SU-DHL-6 (cell line): ENCODE measurements around the gene VRK3.

ENCODE experiments used
- H2AFZ ChIP-seq: fragments of 200-600 bp; sonication (generic); 2 replicates; pipeline ENCODE4 v1.6.1; 2014; ENCODE audit warnings: low read depth, mild to moderate bottlenecking, moderate library complexity, mixed read lengths, antibody characterized with exemption, low read length; ENCODE audit not compliant: severe bottlenecking
- H3F3A ChIP-seq: fragments of 200-600 bp; shearing (Covaris generic); 2 replicates; pipeline ENCODE4 v1.6.0; 2016; ENCODE audit warnings: antibody characterized with exemption, mild to moderate bottlenecking; ENCODE audit not compliant: insufficient read depth
- H3K27ac ChIP-seq: fragments of 200-600 bp; sonication (generic); 2 replicates; pipeline ENCODE4 v1.5.1; 2016; ENCODE audit warnings: low read depth, mild to moderate bottlenecking, low read length, moderate library complexity, mixed read lengths
- H3K27me3 ChIP-seq: fragments of 200-600 bp; sonication (generic), shearing (Covaris generic); 2 replicates; pipeline ENCODE4 v1.6.0; 2014; ENCODE audit warnings: mild to moderate bottlenecking, low read length
- H3K36me3 ChIP-seq: fragments of 200-600 bp; sonication (generic); 2 replicates; pipeline ENCODE4 v1.6.1; 2014; ENCODE audit warnings: mild to moderate bottlenecking, low read length, mixed read lengths
- H3K4me2 ChIP-seq: fragments of 300-600, 200-600 bp; shearing (Covaris generic), sonication (generic); 2 replicates; pipeline ENCODE4 v1.6.0; 2014; ENCODE audit warnings: low read length, low read depth, mild to moderate bottlenecking; ENCODE audit not compliant: poor library complexity, severe bottlenecking
- H3K4me3 ChIP-seq: fragments of 200-600 bp; sonication (generic); 2 replicates; pipeline ENCODE4 v1.5.1; 2014; ENCODE audit warnings: antibody characterized with exemption, low read length, mild to moderate bottlenecking, mixed read lengths; ENCODE audit not compliant: insufficient read depth, poor library complexity, severe bottlenecking
- H3K79me2 ChIP-seq: fragments of 200-600 bp; sonication (generic); 2 replicates; pipeline ENCODE4 v1.6.1; 2014; ENCODE audit warnings: mild to moderate bottlenecking, low read length, moderate library complexity; ENCODE audit not compliant: insufficient read depth
- H3K9ac ChIP-seq: fragments of 200-600 bp; sonication (generic); 2 replicates; pipeline ENCODE4 v1.7.0; 2014; ENCODE audit warnings: mild to moderate bottlenecking, low read length
- H3K9me2 ChIP-seq: fragments of 200-600 bp; sonication (generic); replicated peaks from 2 replicates; pipeline ENCODE4 v1.6.1; 2014; ENCODE audit warnings: low read length; ENCODE audit not compliant: insufficient read depth
- H3K9me3 ChIP-seq: fragments of 200-600 bp; sonication (generic); 2 replicates; pipeline ENCODE4 v1.6.1; 2014; ENCODE audit warnings: low read length, mixed read lengths; ENCODE audit not compliant: insufficient read depth
- H4K20me1 ChIP-seq: fragments of 200-600 bp; sonication (generic); 2 replicates; pipeline ENCODE4 v1.6.1; 2014; ENCODE audit warnings: low read depth, mild to moderate bottlenecking, antibody characterized with exemption, low read length, moderate library complexity, mixed read lengths
- CTCF ChIP-seq: fragments of 200-600 bp; sonication (generic); IDR thresholded peaks from one replicate; pipeline ENCODE4 v1.5.1; 2017; ENCODE audit warnings: antibody characterized with exemption, mild to moderate bottlenecking, low read length, moderate library complexity; ENCODE audit not compliant: insufficient read depth, poor library complexity, severe bottlenecking
- EZH2phosphoT487 ChIP-seq: fragments of 200-600 bp; sonication (generic), shearing (Covaris generic); conservative IDR thresholded peaks from 2 replicates; pipeline ENCODE4 v1.6.1; 2018; ENCODE audit warnings: mild to moderate bottlenecking, antibody characterized with exemption, low read length, moderate library complexity, mixed read lengths

Gene VRK3

GRCh38 chr19:49988007-49988406, 37.2 kb downstream of the VRK3 start:
- Histone ChIP-seq H3K79me2 (no peaks in the 10 kb centered on the region), H3K4me2 (no peak overlapping the region), H3K27ac (no peak overlapping the region), H3F3A (no peaks in the 10 kb centered on the region), H3K9me3 (no peaks in the 10 kb centered on the region), H3K4me3 (no peak overlapping the region), H3K27me3 (no peaks in the 10 kb centered on the region), H3K9me2 (no peaks in the 10 kb centered on the region), H4K20me1 (no peaks in the 10 kb centered on the region), H3K36me3 (peaks cover 5% of the 10 kb centered on the region; the same call in 1 of the 2 replicates), H2AFZ (no peak overlapping the region), H3K9ac (no peak overlapping the region)
- TF ChIP-seq EZH2phosphoT487 (no peak), CTCF (no peak)

GRCh38 chr19:49987159-49987698, 37.9 kb downstream of the VRK3 start:
- no peaks in the 10 kb centered on the region for H3K79me2 ChIP-seq
- H3F3A ChIP-seq = no peaks in the 10 kb centered on the region
- H3K36me3 ChIP-seq = 0 out of 2 replicates have a peak, but pooled peaks cover under 1% of the 10 kb centered on the region
- TF ChIP-seq CTCF (no peak), EZH2phosphoT487 (no peak)
- H3K9ac ChIP-seq = no peak overlapping the region
- H3K4me3 ChIP-seq = no peak overlapping the region
- H3K9me2 ChIP-seq = no peaks in the 10 kb centered on the region
- H3K4me2 ChIP-seq = no peak overlapping the region
- H2AFZ ChIP-seq = no peak overlapping the region
- no peaks in the 10 kb centered on the region for H3K9me3 ChIP-seq
- no peak overlapping the region for H3K27ac ChIP-seq
- no peaks in the 10 kb centered on the region for H3K27me3 ChIP-seq
- no peaks in the 10 kb centered on the region for H4K20me1 ChIP-seq

- Histone ChIP-seq H3K4me3 (no peak overlapping the region), H3K36me3 (no peaks in the 10 kb centered on the region), H2AFZ (no peak overlapping the region), H3K27me3 (no peaks in the 10 kb centered on the region), H3K4me2 (no peak overlapping the region), H4K20me1 (no peaks in the 10 kb centered on the region), H3K9me3 (no peaks in the 10 kb centered on the region), H3K9me2 (no peaks in the 10 kb centered on the region), H3K9ac (no peak overlapping the region), H3K27ac (no peak overlapping the region), H3F3A (no peaks in the 10 kb centered on the region), H3K79me2 (no peaks in the 10 kb centered on the region)
- TF ChIP-seq EZH2phosphoT487 (no peak), CTCF (no peak)
These were observed 38.8 kb downstream of the VRK3 start for GRCh38 chr19:49986354-49986753.
